GM12873 (cell line): ENCODE data around the gene ALPI.

ENCODE experiments used
- CTCF ChIP-seq: IDR thresholded peaks from 2 replicates; pipeline ENCODE4 v1.5.1; 2012; ENCODE audit warnings: low read depth, mild to moderate bottlenecking, moderate library complexity, low read length, control low read depth; ENCODE audit not compliant: insufficient read depth; ENCODE audit errors: missing control alignments

Gene ALPI

GRCh38 chr2:232502511-232502910 is 46.6 kb downstream of the ALPI start:
- TF ChIP-seq CTCF = no peak

- no peak for TF ChIP-seq CTCF
These were observed 47.2 kb downstream of the ALPI start for GRCh38 chr2:232502911-232503808.

GRCh38 chr2:232503809-232504323 is 47.9 kb downstream of the ALPI start:
- no peak for TF ChIP-seq CTCF

GRCh38 chr2:232504438-232504837 is 48.5 kb downstream of the ALPI start:
- TF ChIP-seq CTCF = no peak

- no peak for TF ChIP-seq CTCF
These were observed 49.9 kb downstream of the ALPI start for GRCh38 chr2:232505856-232506255.

- no peak for TF ChIP-seq CTCF
These were observed 50.8 kb downstream of the ALPI start for GRCh38 chr2:232506709-232507108.

GRCh38 chr2:232508251-232508650 is 52.3 kb downstream of the ALPI start:
- TF ChIP-seq CTCF = no peak
